Neuronal stem cell (in vitro differentiated cells): Measurements from ENCODE around the gene CNOT2.

Experiments
- DNase-seq: peaks from one replicate; pipeline ENCODE4 v3.0.0-alpha.2; 2013; ENCODE audit warnings: low spot score
- H2AFZ ChIP-seq: one replicate; pipeline ENCODE4 v1.6.1; 2013; ENCODE audit warnings: mild to moderate bottlenecking, low read length, inconsistent platforms
- H2AK5ac ChIP-seq: 2 replicates; pipeline ENCODE4 v1.6.1; 2013; ENCODE audit warnings: low read depth, mild to moderate bottlenecking, inconsistent platforms, low read length, moderate library complexity, mixed read lengths
- H2BK120ac ChIP-seq: 2 replicates; pipeline ENCODE4 v1.6.1; 2013; ENCODE audit warnings: low read depth, mild to moderate bottlenecking, inconsistent platforms, low read length, moderate library complexity, mixed read lengths
- H2BK12ac ChIP-seq: one replicate; pipeline ENCODE4 v1.6.1; 2013; ENCODE audit warnings: low read length, inconsistent platforms
- H2BK15ac ChIP-seq: 2 replicates; pipeline ENCODE4 v1.6.1; 2013; ENCODE audit warnings: mild to moderate bottlenecking, low read length, inconsistent platforms, mixed read lengths
- H2BK5ac ChIP-seq: one replicate; pipeline ENCODE4 v1.6.1; 2013; ENCODE audit warnings: inconsistent platforms, mild to moderate bottlenecking, low read length, moderate library complexity
- H3K14ac ChIP-seq: one replicate; pipeline ENCODE4 v1.6.1; 2013; ENCODE audit warnings: low read length, inconsistent platforms
- H3K18ac ChIP-seq: 2 replicates; pipeline ENCODE4 v1.6.1; 2013; ENCODE audit warnings: low read length, inconsistent platforms
- H3K23ac ChIP-seq: 2 replicates; pipeline ENCODE4 v1.6.1; 2013; ENCODE audit warnings: low read depth, mild to moderate bottlenecking, mixed read lengths, low read length, inconsistent platforms; ENCODE audit not compliant: poor library complexity
- H3K27ac ChIP-seq: replicated peaks from 3 replicates; pipeline ENCODE4 v1.5.1; 2013; ENCODE audit warnings: low read length, inconsistent platforms
- H3K27me3 ChIP-seq, 3 experiments: 2 replicates each; pipeline ENCODE4 v1.6.1; 2013; ENCODE audit warnings: low read length in 3 of 3, mild to moderate bottlenecking in 2 of 3, inconsistent platforms in 1 of 3, low read depth in 1 of 3, mixed read lengths in 1 of 3, moderate library complexity in 1 of 3; ENCODE audit not compliant: control insufficient read depth in 3 of 3, insufficient read depth in 3 of 3
- H3K36me3 ChIP-seq, 2 donors: replicated peaks in 1 of 2; 2 replicates each; pipeline ENCODE4 v1.6.1; 2013; ENCODE audit warnings: low read length in 2 of 2; ENCODE audit not compliant: control insufficient read depth in 2 of 2, insufficient read depth in 2 of 2
- H3K4ac ChIP-seq: 2 replicates; pipeline ENCODE4 v1.6.1; 2013; ENCODE audit warnings: inconsistent platforms, mild to moderate bottlenecking, low read length, moderate library complexity
- H3K4me1 ChIP-seq, 2 donors: 1 replicate in 1 of 2; 2 replicates in 1 of 2; pipeline ENCODE4 v1.6.1; 2013; ENCODE audit warnings: low read length in 2 of 2, low read depth in 1 of 2; ENCODE audit not compliant: control insufficient read depth in 2 of 2, insufficient read depth in 1 of 2
- H3K4me2 ChIP-seq: one replicate; pipeline ENCODE4 v1.6.1; 2013; ENCODE audit warnings: mild to moderate bottlenecking, low read length, inconsistent platforms; ENCODE audit not compliant: insufficient read depth, poor library complexity, severe bottlenecking
- H3K4me3 ChIP-seq, 2 donors: 2 replicates each; pipeline ENCODE4 v1.5.1; 2013; ENCODE audit warnings: low read length in 2 of 2, mild to moderate bottlenecking in 2 of 2, inconsistent platforms in 1 of 2, moderate library complexity in 1 of 2
- H3K79me1 ChIP-seq: one replicate; pipeline ENCODE4 v1.6.1; 2013; ENCODE audit warnings: low read depth, mild to moderate bottlenecking, inconsistent platforms, low read length, moderate library complexity
- H3K9ac ChIP-seq: one replicate; pipeline ENCODE4 v1.6.1; 2013; ENCODE audit warnings: mild to moderate bottlenecking, low read depth, low read length, inconsistent platforms; ENCODE audit not compliant: poor library complexity
- H3K9me3 ChIP-seq, 2 donors: replicated peaks in 1 of 2; 2 replicates each; pipeline versions ENCODE3 to v1.6.1; 2013; ENCODE audit warnings: low read length in 2 of 2, mild to moderate bottlenecking in 2 of 2, inconsistent platforms in 1 of 2, low read depth in 1 of 2, mixed read lengths in 1 of 2, moderate library complexity in 1 of 2; ENCODE audit not compliant: control insufficient read depth in 2 of 2, insufficient read depth in 1 of 2
- H4K8ac ChIP-seq: one replicate; pipeline ENCODE4 v1.6.1; 2013; ENCODE audit warnings: low read depth, mild to moderate bottlenecking, inconsistent platforms, low read length, moderate library complexity
- H4K91ac ChIP-seq: one replicate; pipeline ENCODE4 v1.6.1; 2013; ENCODE audit warnings: low read length, low read depth, mild to moderate bottlenecking, inconsistent platforms; ENCODE audit not compliant: poor library complexity
- WGBS, 2 donors: extraction: QIAGEN DNeasy Blood & Tissue Kit; methylation state at CpG; one replicate each; pipeline ENCODE4 v1.1.7; 2013; ENCODE audit warnings: missing lambda C conversion rate in 2 of 2, mixed read lengths in 1 of 2; ENCODE audit not compliant: insufficient read length in 2 of 2, insufficient replicate concordance in 1 of 2; ENCODE audit errors: extremely low coverage in 2 of 2; 5-methylcytosine and 5-hydroxymethylcytosine counted together

The CNOT2 gene

DNA sequence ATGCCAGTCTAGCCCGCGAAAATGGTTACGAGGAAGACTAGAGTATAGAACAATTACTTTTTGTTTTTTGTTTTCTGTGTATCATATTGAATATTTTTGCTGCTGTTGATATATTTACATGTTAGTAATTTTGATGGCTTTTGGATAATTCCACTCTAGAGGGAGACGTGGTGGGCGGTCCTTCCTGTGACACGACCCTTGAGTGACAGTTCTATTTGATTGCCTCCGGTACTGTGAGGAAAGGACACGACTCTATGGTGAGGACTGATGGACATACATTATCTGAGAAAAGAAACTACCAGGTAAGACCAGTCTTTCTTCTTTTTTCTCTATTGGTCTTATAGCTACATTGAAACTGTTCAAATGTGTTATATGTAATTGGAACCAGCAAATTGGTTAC lies 34.7 kb downstream of the CNOT2 start:
- H3K14ac ChIP-seq = no peak overlapping the region
- no peak overlapping the region for H3K18ac ChIP-seq
- H2BK120ac ChIP-seq = no peak overlapping the region
- DNase-seq = no peak
- no peak overlapping the region for H3K4me3 ChIP-seq
- no peak overlapping the region for H4K8ac ChIP-seq
- no CpG with 5 or more reads among the region's 8 CpGs for WGBS, 2 donors
- H3K4ac ChIP-seq = no peak overlapping the region
- no peak overlapping the region for H2BK5ac ChIP-seq
- H2BK12ac ChIP-seq = no peak overlapping the region
- no peak overlapping the region for H4K91ac ChIP-seq
- H3K27me3 ChIP-seq = no peaks in the 10 kb centered on the region
- peaks cover 0 to 20% of the 10 kb centered on the region in 2 donors for H3K9me3 ChIP-seq
- H3K79me1 ChIP-seq = no peaks in the 10 kb centered on the region
- no peak overlapping the region for H3K4me2 ChIP-seq
- no peak overlapping the region for H2AFZ ChIP-seq
- no peak overlapping the region for H3K27ac ChIP-seq
- no peak overlapping the region for H2BK15ac ChIP-seq
- H3K4me1 ChIP-seq = no peaks in the 10 kb centered on the region
- H2AK5ac ChIP-seq = no peak overlapping the region
- no peak overlapping the region for H3K23ac ChIP-seq
- no peak overlapping the region for H3K9ac ChIP-seq
- peaks cover 3 to 62% of the 10 kb centered on the region in 2 donors for H3K36me3 ChIP-seq

DNA sequence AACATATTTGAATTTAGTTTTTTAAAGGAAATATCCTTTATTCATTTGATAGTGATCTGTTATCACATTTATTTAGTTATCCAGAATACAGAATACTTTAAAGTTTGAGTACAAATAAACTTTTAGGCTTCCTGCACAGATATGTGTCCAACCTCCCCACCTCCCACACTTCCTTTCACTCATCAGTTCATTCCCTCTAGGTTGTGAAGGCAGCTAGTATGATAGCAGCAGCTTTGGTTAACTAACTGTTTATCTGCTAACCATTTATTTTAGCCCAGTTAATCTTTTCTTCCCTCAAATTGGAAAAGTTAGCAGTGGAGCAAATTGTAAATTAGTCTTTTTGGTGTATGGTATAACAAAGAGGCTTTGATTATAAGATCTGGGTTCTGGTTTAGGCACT lies 35.7 kb downstream of the CNOT2 start:
- H3K4me1 ChIP-seq = no peaks in the 10 kb centered on the region

DNA sequence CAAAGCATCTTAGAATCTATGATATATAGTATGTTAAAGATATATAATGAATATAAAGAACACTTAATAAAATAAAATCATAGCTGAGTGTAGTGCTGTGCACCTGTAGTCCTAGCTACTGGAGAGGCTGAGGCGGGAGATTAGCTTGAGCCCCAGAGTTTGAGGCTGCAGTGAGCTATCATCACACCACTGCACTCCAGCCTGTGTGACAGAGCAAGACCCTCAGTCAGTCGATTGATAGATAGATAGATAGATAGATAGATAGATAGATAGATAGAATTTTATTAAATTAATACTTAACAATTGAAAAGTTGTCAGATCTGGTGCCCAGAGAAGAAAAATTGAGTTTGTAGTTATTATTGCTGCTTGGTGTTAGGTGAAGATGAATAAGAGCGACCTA lies 40.0 kb downstream of the CNOT2 start:
- H4K91ac ChIP-seq = no peak overlapping the region
- no peak overlapping the region for H3K9ac ChIP-seq
- H3K9me3 ChIP-seq = peaks cover 0 to 9% of the 10 kb centered on the region in 2 donors
- no peak overlapping the region for H3K27ac ChIP-seq
- H3K18ac ChIP-seq = no peak overlapping the region
- no peaks in the 10 kb centered on the region for H3K79me1 ChIP-seq
- no peaks in the 10 kb centered on the region for H3K27me3 ChIP-seq
- H3K36me3 ChIP-seq = peaks cover 4 to 77% of the 10 kb centered on the region in 2 donors
- 100% methylated on average over 1 of the region's 3 CpGs; no CpG with 5 or more reads in 1 of the 2 donors for WGBS, 2 donors
- H2AFZ ChIP-seq = no peak overlapping the region
- H3K4me3 ChIP-seq = no peak overlapping the region
- no peak overlapping the region for H3K23ac ChIP-seq
- H2BK5ac ChIP-seq = no peak overlapping the region
- no peak overlapping the region for H2BK120ac ChIP-seq
- peaks cover 0 to 5% of the 10 kb centered on the region in 2 donors for H3K4me1 ChIP-seq
- no peak overlapping the region for H2BK12ac ChIP-seq
- H3K4me2 ChIP-seq = no peak overlapping the region
- no peak overlapping the region for H4K8ac ChIP-seq
- no peak overlapping the region for H3K14ac ChIP-seq
- no peak overlapping the region for H2AK5ac ChIP-seq
- H2BK15ac ChIP-seq = no peak overlapping the region
- no peak for DNase-seq
- no peak overlapping the region for H3K4ac ChIP-seq

More for the DNA sequence above, 35.7 kb downstream of the CNOT2 start:
- Histone ChIP-seq H3K14ac (no peak overlapping the region), H3K27me3 (no peaks in the 10 kb centered on the region), H2AFZ (no peak overlapping the region), H3K4ac (no peak overlapping the region), H3K36me3 (peaks cover 3 to 58% of the 10 kb centered on the region in 2 donors), H3K79me1 (no peaks in the 10 kb centered on the region), H3K9me3 (peaks cover 0 to 16% of the 10 kb centered on the region in 2 donors), H2BK120ac (no peak overlapping the region), H4K91ac (no peak overlapping the region), H4K8ac (no peak overlapping the region), H2AK5ac (no peak overlapping the region), H3K23ac (no peak overlapping the region), H3K4me2 (no peak overlapping the region), H3K27ac (no peak overlapping the region), H2BK15ac (no peak overlapping the region), H2BK5ac (no peak overlapping the region), H2BK12ac (no peak overlapping the region), H3K9ac (no peak overlapping the region), H3K4me3 (no peak overlapping the region), H3K18ac (no peak overlapping the region)
- DNase-seq = no peak

DNA sequence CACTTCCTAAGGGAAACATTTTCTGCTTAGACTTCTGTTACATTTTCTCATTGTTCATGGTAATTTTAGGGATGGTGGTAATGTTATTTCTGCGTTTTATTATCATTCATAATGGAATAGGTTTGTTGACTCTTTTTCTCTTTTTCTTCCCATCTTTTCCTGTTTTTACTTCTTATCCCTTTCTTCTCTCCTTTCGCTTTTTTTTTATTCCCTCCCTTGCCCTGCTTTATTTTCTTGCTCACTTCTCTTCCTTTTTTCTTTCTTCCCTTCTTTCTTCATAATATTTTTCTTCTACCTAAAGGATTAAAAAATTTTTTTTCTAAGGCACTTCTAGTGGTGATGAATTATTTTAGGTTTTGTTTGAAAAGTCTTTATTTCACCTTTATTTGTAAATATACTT lies 45.6 kb downstream of the CNOT2 start:
- H3K36me3 ChIP-seq = peaks cover 3 to 55% of the 10 kb centered on the region in 2 donors
- H3K14ac ChIP-seq = no peak overlapping the region
- no peak overlapping the region for H3K27ac ChIP-seq
- H3K9ac ChIP-seq = no peak overlapping the region
- no peak overlapping the region for H3K4me3 ChIP-seq
- WGBS, 2 donors = no CpG with 5 or more reads among the region's 2 CpGs
- H3K4me2 ChIP-seq = no peak overlapping the region
- H3K4ac ChIP-seq = no peak overlapping the region
- no peak overlapping the region for H3K18ac ChIP-seq
- H2BK5ac ChIP-seq = no peak overlapping the region
- no peak for DNase-seq
- H2BK120ac ChIP-seq = no peak overlapping the region
- no peak overlapping the region for H4K8ac ChIP-seq
- H2AFZ ChIP-seq = no peak overlapping the region
- peaks cover 2 to 5% of the 10 kb centered on the region in 2 donors for H3K4me1 ChIP-seq
- no peak overlapping the region for H2BK15ac ChIP-seq
- H2AK5ac ChIP-seq = no peak overlapping the region
- no peak overlapping the region for H2BK12ac ChIP-seq
- peaks cover 0 to 24% of the 10 kb centered on the region in 2 donors for H3K9me3 ChIP-seq
- H4K91ac ChIP-seq = no peak overlapping the region
- H3K27me3 ChIP-seq = no peaks in the 10 kb centered on the region
- no peaks in the 10 kb centered on the region for H3K79me1 ChIP-seq
- H3K23ac ChIP-seq = no peak overlapping the region
